ENCODE data around the gene GPR17.

The GPR17 gene

DNA sequence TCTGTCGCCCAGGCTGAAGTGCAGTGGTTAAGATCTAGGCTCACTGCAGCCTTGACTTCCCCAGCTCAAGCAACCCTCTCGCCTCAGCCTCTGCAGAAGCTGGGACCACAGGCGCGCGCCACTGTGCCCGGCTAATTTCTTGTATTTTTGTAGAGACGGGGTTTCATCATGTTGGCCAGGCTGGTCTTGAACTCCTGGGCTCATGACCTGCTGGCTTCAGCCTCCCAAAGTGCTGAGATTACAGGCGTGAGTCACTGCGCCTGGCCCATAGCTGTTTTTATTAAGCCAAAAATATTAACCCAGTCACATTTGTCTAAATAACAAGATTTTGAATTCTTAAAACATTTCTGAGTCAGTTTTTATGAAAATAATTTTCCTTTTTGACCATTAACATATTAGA lies 49.0 kb downstream of the GPR17 start:
- no peak for DNase-seq (ENCODE audit: low spot score)

DNA sequence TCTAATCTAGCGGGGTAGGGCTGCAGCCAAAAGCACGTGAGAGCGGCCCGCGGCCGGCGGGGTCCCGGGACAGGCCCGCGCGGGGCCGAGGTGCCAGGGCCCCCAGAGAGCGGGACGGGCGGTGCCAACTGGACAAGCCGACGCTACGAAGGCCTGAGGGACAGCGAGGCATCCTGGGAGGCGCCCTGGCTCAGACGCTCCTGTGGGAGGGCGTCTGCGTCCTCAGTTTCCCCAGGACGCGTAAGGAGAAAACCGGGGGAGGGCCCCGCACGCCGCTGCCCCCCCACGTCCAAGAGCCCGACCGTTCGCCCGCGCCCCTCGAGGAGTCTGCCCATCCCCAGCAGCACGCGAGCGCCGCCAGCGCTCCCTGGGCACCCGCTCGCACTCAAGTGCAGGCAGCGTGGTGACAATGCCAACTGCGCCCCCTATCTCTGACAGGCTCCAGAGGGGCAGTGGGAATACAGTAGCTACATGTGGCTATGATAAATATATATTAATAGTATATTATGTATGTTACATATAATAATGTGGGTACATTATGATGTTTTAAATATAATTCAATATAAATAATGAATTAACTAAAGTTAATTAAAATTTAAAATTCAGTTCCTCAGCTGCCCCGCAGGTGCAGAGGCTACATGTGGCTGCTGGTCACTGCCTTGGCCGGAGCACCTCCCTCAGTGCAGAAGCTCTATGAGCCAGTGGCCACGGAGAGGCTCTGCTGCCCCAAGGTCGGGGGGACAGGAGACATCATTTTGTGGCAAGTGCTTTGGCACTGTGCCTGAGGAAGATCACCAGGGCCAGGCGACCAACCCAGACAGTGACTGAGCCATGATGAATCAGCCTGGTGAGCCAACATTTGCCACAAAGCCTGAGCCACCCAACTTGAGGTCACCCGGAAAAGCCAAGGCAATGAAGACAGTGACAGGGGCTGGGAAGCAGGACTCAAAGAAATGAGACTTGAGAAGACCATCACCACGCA lies 49.8 kb downstream of the GPR17 start:
- DNase-seq (ENCODE audit: low spot score): peak; percentile 74

DNA sequence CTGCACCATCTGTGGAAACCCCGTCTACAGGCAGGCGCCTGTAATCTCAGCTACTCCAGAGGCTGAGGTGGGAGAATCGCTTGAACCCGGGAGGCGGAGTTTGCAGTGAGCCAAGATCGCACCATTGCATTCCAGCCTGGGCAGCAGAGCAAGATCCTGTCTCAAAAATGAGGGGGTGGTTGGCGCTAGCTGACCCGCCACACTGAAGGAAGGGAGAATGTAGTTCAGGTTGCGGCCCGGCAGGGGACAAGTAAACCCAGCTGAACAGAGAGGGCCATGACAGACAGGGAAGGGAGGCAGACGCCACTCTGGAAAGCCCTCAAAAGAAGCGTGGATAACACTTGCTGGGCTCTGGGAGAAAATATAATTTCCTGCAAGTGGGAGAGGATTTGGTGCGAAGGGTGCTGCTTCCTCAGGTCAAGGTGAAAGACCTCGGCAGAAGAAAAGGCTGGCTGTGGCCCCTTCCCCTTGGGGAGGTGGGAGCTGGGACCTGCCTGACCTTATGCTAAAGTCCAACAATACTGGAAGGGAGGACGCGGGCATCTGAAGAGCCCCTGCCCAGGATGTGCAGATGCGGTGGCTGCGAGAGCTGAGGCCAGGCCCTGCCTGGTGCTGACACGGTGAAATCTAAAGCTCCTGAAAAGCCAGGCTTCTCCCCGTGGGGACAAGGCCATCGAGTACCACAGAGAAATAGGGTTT lies 51.7 kb downstream of the GPR17 start:
- no peak for DNase-seq (ENCODE audit: low spot score)

DNA sequence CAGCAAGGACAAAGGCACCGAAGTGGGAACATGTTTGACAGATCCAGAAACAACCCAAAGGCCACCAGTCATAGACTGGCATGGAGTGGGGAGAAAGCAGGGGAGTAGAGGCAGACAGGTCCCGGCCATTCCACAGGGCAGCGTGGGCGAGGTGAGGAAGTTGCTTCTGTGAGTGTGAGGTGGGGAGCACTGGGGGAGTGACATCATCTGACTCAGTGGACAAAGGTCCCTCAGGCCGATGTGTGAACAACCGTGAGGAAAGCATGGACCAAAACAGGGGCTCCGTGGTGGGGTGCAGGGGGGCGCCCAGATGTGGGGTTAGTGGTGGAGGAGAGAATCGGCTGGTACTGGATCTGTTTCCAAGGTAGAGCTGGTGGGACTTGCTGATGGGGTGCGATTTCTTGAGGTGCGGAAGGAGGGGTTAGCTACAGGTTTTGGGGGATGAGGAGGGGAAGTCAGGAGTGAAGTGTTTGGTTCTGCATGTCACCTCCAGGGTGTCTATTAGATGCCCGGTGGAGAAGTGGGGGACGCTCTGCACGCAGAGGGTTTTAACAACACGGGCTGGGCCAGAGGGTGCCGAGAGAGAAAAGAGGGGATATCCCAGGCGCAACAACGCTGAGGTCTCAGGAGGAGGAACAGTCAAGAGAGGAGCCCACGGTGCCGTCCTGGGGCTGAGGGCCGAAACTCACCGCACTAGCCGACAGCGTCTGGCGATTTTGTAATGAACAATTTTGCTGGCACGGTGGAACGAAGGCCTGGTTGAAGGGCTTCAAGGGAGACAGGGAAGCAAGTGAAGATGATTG lies 52.8 kb downstream of the GPR17 start:
- DNase-seq (ENCODE audit: low spot score): no peak

DNA sequence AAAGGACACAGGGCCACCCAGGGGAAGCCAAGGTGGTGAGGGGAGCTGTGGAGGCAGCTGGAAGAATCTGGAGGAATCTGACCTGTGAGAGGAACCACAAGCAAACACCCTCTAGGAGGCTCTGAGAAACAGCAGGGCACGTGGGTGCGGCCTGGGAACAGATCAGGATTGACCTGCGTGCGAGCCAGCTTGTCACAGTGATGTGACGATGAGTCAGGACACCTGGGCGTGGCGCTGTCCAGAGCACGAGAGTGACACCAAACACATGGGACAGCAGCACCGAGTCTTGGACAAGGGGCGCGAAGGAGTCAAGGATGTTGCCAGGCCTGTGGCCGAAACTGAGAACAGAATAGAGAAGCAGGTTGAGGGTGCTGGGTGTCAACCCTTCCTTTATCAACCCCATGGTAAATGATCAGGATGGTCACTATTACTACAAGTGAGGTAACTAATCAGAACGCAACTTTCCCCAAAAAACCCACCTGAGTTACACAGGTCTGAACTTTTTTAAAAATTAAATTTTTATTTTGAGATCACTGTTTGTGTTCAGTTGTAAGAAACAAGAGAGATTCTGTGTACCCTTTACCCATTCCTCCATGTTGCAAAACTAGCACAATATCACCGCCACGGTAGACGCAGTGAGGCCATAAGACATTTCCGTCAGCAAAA lies 54.7 kb downstream of the GPR17 start:
- peak; percentile 51 for DNase-seq (ENCODE audit: low spot score)

DNA sequence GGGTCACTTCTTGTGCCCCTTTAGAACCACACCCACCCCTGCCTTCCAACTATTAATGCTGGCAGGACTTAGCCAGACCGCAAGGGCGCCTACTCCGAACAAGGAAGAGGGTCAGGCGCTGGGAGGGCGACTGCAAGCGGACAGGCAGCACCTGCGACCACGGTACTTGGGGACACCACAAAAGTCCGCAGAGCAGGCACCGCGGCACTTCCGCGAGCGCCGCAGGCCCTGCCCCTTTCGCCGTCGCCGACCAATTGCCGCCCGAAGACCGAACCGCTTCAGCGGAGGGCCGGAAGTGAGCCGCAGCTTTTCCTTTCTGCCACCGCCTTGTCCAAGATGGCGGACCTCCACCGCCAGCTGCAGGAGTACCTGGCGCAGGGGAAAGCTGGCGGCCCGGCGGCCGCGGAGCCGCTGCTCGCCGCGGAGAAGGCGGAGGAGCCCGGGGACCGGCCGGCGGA lies 55.3 kb downstream of the GPR17 start, which contains the start of gene SFT2D3:
TSS of gene SFT2D3 (plus strand) at position 305 of the 458 bp plus-strand sequence. CDS start at position 337, 32 bp downstream.
- DNase-seq (ENCODE audit: low spot score): peak; percentile 91

DNA sequence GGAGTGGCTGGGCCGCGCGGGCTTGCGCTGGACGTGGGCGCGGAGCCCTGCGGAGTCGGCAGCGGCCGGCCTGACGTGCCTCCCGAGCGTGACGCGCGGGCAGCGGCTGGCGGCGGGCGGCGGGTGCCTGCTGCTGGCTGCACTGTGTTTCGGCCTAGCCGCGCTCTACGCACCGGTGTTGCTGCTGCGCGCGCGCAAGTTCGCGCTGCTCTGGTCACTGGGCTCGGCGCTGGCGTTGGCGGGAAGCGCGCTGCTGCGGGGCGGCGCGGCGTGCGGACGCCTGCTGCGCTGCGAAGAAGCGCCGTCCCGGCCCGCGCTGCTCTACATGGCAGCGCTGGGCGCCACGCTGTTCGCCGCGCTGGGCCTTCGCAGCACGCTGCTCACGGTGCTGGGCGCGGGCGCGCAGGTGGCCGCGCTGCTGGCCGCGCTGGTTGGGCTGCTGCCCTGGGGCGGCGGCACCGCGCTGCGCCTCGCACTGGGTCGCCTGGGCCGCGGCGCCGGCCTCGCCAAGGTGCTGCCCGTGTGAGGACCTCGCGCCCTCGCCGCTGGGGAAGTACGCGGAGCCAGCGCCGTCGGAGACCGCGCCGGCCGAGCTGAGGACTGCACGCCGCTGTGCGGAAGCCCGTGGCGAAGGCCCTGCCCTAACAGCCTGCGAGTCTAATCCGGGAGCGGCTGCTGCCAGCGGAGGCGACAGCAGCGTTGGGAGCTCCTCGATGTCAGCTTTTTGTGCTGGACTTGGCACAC lies 55.9 kb downstream of the GPR17 start:
- peak; percentile 53 for DNase-seq (ENCODE audit: low spot score)

All from globus pallidus (tissue), 1 donor.